ENCODE data around the gene RNF223.

GRCh38 chr1:1071486-1072298 is 2.4 kb downstream of the RNF223 start:
- TF ChIP-seq POLR2A (IDR thresholded peaks at IDR 0.05) (no peak), CTCF (IDR thresholded peaks at IDR 0.05) (no peak)
